ENCODE data around the gene MMP24OS. TPM values are rescaled to one million over a fixed set of nuclear protein-coding genes. Genes with fewer than 3 reads are reported as not detected.

MMP24OS gene
- total and polyA plus RNA-seq, 10 of the 15 experiments (the other 5 are each of a cell fraction or from before 2014, with no cell fraction given) = 2.0 to 30.9 (median 10.9) TPM

GRCh38 chr20:35307666-35308653 lies 30.0 kb upstream of the MMP24OS start:
- Histone ChIP-seq H3K36me3 (ENCODE audit: control insufficient read depth in 2 of 2, insufficient read depth in 2 of 2, low read length in 1 of 2) (peaks cover 2 to 3% of the 10 kb centered on the region in 2 experiments; a peak in 3 of 4 replicates), H3K9ac (ENCODE audit: control insufficient read depth, insufficient read depth, low read length) (no peak overlapping the region), H3K4me3 (no peak overlapping the region), H4K20me1 (ENCODE audit: control insufficient read depth, insufficient read depth) (no peaks in the 10 kb centered on the region), H3K4me1 (ENCODE audit: control insufficient read depth, insufficient read depth, low read length) (peaks cover 3% of the 10 kb centered on the region), H3K27ac (ENCODE audit: control insufficient read depth, insufficient read depth) (no peak overlapping the region), H2AFZ (ENCODE audit: control insufficient read depth, low read depth, low read length) (no peak overlapping the region), H3K4me2 (ENCODE audit: control insufficient read depth, insufficient read depth) (no peak overlapping the region), H3K79me2 (ENCODE audit: control insufficient read depth, insufficient read depth, low read length) (no peaks in the 10 kb centered on the region), H3K9me3 (replicated peaks; ENCODE audit: control insufficient read depth, insufficient read depth, low read length) (no peaks in the 10 kb centered on the region), H3K27me3 (replicated peaks in 1 of 2; ENCODE audit: control insufficient read depth in 2 of 2, insufficient read depth in 2 of 2, low read length in 1 of 2) (no peaks in the 10 kb centered on the region)
- ChIA-PET RAD21 (ENCODE audit: unreplicated experiment) (interaction anchor here (1.2 kb wide), 1 partner anchor 131 kb away, joined by 4 read pairs; no protein-coding TSS in a partner anchor), SMC1A (ENCODE audit: uncharacterized antibody, unreplicated experiment) (interaction anchor here (0.8 to 1.6 kb wide), 2 partner anchors 131 to 163 kb away, joined by 3 read pairs; partner anchors contain the start of gene GDF5), CTCF (interaction anchor here (0.6 to 7.3 kb wide), 12 partner anchors 10 to 222 kb away, joined by 3 to 81 read pairs (median 4); no protein-coding TSS in a partner anchor), POLR2A (no interaction called here)
- DNase-seq (ENCODE audit: low read depth, low spot score) (no peak), FAIRE-seq (no peak), ATAC-seq (no peak)
- intact Hi-C loops (cut with micrococcal nuclease; ENCODE audit: unreplicated experiment) = no loop called here
- no TSS peak for BruUV-seq (replicated peaks)
- in situ Hi-C loops (cut with MboI) = no loop called here
- WGBS (ENCODE audit: insufficient coverage, insufficient replicate concordance, low lambda C conversion rate, missing lambda C conversion rate) = 65% methylated on average over 13 of the region's 13 CpGs
- TF ChIP-seq, protein P1, sequence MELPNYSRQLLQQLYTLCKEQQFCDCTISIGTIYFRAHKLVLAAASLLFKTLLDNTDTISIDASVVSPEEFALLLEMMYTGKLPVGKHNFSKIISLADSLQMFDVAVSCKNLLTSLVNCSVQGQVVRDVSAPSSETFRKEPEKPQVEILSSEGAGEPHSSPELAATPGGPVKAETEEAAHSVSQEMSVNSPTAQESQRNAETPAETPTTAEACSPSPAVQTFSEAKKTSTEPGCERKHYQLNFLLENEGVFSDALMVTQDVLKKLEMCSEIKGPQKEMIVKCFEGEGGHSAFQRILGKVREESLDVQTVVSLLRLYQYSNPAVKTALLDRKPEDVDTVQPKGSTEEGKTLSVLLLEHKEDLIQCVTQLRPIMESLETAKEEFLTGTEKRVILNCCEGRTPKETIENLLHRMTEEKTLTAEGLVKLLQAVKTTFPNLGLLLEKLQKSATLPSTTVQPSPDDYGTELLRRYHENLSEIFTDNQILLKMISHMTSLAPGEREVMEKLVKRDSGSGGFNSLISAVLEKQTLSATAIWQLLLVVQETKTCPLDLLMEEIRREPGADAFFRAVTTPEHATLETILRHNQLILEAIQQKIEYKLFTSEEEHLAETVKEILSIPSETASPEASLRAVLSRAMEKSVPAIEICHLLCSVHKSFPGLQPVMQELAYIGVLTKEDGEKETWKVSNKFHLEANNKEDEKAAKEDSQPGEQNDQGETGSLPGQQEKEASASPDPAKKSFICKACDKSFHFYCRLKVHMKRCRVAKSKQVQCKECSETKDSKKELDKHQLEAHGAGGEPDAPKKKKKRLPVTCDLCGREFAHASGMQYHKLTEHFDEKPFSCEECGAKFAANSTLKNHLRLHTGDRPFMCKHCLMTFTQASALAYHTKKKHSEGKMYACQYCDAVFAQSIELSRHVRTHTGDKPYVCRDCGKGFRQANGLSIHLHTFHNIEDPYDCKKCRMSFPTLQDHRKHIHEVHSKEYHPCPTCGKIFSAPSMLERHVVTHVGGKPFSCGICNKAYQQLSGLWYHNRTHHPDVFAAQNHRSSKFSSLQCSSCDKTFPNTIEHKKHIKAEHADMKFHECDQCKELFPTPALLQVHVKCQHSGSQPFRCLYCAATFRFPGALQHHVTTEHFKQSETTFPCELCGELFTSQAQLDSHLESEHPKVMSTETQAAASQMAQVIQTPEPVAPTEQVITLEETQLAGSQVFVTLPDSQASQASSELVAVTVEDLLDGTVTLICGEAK (IDR thresholded peaks at IDR 0.05; ENCODE audit: borderline replicate concordance) = no peak
- TF ChIP-seq LARP7 (IDR thresholded peaks at IDR 0.05) (no peak), CREM (IDR thresholded peaks at IDR 0.05; ENCODE audit: low read depth) (no peak), E2F8 (IDR thresholded peaks at IDR 0.05; ENCODE audit: low read depth, partially characterized antibody) (no peak), BHLHE40 (IDR thresholded peaks at IDR 0.05; ENCODE audit: borderline replicate concordance in 1 of 2, low read depth in 2 of 2, low read length in 1 of 2) (no peak), EZH2 (IDR thresholded peaks at IDR 0.05; ENCODE audit: borderline replicate concordance, control insufficient read depth, low read depth, low read length) (no peak), IRF4 (IDR thresholded peaks at IDR 0.05; ENCODE audit: low read depth, low read length) (no peak), CHD2 (IDR thresholded peaks at IDR 0.05; ENCODE audit: borderline replicate concordance, low read depth, low read length) (no peak), RB1 (IDR thresholded peaks at IDR 0.05; ENCODE audit: borderline replicate concordance) (no peak)
- TF ChIP-seq, protein P2, sequence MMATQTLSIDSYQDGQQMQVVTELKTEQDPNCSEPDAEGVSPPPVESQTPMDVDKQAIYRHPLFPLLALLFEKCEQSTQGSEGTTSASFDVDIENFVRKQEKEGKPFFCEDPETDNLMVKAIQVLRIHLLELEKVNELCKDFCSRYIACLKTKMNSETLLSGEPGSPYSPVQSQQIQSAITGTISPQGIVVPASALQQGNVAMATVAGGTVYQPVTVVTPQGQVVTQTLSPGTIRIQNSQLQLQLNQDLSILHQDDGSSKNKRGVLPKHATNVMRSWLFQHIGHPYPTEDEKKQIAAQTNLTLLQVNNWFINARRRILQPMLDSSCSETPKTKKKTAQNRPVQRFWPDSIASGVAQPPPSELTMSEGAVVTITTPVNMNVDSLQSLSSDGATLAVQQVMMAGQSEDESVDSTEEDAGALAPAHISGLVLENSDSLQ (IDR thresholded peaks at IDR 0.05) = no peak
- TF ChIP-seq, protein P3, sequence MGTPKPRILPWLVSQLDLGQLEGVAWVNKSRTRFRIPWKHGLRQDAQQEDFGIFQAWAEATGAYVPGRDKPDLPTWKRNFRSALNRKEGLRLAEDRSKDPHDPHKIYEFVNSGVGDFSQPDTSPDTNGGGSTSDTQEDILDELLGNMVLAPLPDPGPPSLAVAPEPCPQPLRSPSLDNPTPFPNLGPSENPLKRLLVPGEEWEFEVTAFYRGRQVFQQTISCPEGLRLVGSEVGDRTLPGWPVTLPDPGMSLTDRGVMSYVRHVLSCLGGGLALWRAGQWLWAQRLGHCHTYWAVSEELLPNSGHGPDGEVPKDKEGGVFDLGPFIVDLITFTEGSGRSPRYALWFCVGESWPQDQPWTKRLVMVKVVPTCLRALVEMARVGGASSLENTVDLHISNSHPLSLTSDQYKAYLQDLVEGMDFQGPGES (IDR thresholded peaks at IDR 0.05) = no peak
